Measurements from ENCODE around the gene CLK4.

Gene CLK4

DNA sequence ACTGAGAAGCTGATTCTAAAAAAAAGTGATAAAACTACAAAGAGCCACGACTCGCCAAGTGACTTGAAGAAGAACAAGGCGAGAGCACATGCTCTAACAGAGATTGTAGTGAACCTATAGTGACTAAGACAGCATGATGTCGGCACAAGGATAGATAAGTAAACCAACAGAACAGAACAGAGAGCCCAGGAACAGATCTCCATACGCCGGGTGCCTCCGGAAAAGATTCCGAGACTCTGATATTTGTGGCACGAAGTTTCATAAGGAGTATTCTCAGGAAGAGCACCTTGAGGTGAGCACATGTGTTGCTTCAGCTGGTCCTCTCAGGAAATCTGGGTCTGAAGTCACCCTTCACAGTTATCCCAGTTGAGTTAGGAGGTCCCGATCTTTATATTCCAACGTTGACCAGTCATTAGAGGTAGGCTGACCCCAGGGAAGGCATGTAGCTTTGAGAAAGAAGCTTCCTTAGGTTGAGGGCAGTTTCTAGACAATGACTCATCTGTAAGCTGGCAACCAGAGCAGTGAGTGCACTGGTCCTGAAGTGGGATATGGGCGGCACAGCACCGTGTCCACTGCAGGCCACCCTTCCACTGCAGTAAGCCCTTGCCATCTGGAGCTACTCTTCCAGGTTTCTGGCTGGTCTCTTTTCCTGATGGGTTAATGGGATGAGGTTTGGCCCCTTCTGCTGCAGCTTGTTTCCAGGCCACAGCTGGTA, 13.6 kb upstream of the CLK4 start:
- DNase-seq (ENCODE audit: insufficient read length, low spot score) (no peak), FAIRE-seq (no peak)
- TF ChIP-seq, protein P1, sequence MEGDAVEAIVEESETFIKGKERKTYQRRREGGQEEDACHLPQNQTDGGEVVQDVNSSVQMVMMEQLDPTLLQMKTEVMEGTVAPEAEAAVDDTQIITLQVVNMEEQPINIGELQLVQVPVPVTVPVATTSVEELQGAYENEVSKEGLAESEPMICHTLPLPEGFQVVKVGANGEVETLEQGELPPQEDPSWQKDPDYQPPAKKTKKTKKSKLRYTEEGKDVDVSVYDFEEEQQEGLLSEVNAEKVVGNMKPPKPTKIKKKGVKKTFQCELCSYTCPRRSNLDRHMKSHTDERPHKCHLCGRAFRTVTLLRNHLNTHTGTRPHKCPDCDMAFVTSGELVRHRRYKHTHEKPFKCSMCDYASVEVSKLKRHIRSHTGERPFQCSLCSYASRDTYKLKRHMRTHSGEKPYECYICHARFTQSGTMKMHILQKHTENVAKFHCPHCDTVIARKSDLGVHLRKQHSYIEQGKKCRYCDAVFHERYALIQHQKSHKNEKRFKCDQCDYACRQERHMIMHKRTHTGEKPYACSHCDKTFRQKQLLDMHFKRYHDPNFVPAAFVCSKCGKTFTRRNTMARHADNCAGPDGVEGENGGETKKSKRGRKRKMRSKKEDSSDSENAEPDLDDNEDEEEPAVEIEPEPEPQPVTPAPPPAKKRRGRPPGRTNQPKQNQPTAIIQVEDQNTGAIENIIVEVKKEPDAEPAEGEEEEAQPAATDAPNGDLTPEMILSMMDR (IDR thresholded peaks at IDR 0.05; ENCODE audit: insufficient read depth, missing control alignments), result no peak

DNA sequence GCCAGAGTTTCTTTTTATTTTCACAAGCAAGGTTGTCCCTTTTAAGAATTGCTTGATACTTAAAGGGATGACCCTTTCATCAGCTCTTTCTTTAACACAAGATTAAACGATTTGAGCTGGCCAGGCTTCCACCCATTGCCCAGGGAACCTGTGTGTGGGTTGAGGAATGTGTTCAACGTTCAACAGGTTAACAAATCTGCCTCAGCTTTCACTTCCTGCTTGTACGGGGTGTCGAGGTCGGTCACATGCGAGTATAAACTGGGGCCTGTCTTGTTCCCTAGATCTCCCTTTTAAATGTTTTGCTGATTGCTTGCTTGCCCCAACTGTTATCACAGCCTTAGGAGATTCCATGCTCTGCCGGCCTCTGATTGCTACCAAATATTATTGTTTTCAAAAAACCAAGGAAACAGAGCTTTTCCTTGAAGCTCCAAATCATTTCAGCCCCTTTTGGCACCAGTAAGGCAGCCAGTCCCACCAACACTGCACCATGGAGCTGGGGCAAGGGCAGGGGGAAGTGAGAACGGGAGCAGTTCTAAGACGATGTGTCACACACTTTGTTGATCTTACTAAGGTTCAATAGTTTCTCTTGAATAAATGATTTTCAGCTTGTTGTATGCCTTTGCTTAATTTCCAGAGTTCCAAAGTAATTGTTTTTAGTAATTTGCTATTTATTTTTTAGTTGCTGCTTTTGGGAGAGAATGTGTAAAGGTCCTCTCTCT, 10.7 kb upstream of the CLK4 start:
- no peak for DNase-seq (ENCODE audit: insufficient read length, low spot score)
- TF ChIP-seq, protein P1 (IDR thresholded peaks at IDR 0.05; ENCODE audit: insufficient read depth, missing control alignments), result no peak

DNA sequence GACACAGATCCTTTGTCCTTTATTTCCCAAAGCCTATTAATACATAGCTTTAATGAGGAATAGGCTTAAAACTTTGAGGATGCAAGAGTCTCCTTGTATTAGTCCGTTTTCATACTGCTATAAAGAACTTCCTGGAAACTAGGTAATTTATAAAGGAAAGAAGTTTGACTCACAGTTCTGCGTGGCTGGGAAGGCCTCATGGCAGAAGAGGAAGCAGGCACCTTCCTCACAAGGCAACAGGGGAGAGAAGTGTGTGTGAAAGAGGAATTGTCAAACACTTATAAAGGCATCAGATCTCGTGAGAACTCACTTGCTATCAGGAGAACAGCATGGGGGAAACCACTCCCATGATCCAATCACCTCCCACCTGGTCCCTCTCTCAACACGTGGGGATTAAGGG, 5.4 kb upstream of the CLK4 start:
- TF ChIP-seq, protein P1 (IDR thresholded peaks at IDR 0.05; ENCODE audit: insufficient read depth, missing control alignments), result no peak
- no peak for DNase-seq (ENCODE audit: insufficient read length, low spot score)
- FAIRE-seq, result no peak

More for the DNA sequence above, 10.7 kb upstream of the CLK4 start:
- no peak for FAIRE-seq

DNA sequence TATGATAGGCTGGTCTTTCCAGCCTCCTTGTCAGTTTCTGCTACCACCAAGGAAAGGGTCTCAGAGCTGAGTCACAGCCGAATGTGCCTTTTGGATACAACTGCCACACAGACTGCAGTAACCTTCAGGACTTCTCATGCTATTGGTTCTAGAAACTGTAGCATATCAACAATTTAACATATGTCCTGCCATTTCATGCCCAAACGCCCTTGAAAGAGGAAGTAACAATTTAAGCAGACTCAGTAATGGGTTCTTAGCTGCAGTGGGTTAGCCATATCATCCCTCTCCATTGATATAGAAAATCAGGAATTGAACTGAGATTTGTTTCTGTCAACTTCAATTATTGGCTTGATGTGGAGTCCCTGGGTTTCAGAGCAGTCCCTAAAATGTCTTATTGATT, 4.1 kb upstream of the CLK4 start:
- DNase-seq (ENCODE audit: insufficient read length, low spot score) (no peak), FAIRE-seq (no peak)
- TF ChIP-seq, protein P1 (IDR thresholded peaks at IDR 0.05; ENCODE audit: insufficient read depth, missing control alignments), result no peak

DNA sequence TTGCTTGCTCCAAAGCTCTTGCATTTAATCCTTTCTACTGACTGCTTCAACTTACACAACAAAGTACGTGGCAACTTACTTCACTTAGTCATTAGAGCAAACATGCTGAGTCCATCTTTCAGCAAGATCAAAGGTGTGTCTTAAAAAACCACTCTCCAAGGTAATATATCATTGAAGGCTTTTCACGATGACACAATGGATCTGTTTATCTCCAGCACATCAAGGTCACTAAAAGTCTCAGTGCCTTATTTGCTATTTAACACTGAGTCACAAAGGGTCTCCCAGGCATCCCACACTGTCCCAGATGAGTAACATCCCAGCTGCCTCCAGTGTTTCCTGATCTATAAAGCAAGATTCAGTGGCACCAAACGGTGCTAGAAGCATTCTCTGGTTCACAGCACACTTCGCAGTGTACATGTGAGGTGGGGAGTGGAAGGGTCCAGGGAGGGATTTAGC, 3.7 kb upstream of the CLK4 start:
- no peak for FAIRE-seq
- TF ChIP-seq, protein P1 (IDR thresholded peaks at IDR 0.05; ENCODE audit: insufficient read depth, missing control alignments), result no peak

DNA sequence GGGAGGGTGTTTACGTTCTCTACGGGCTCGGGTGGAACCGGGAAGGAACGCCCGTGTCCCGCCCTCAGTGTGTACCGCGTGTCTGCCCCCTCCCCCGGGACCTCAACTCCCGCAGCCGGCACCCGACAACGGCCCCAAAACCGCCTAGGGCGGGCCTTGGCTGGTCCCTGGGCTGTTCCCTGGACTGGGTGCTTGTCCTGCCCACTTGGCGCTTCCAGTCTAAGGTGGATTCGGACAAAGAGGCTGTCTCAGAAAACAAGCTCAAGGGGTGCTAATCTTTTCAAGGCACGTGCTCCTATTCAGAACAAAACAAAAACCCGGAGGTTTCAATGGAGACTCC, 379 bp upstream of the CLK4 start:
- FAIRE-seq, result no peak
- TF ChIP-seq, protein P1 (IDR thresholded peaks at IDR 0.05; ENCODE audit: insufficient read depth, missing control alignments), result no peak
- DNase-seq (ENCODE audit: insufficient read length, low spot score), result no peak

More for the DNA sequence above, 3.7 kb upstream of the CLK4 start:
- no peak for DNase-seq (ENCODE audit: insufficient read length, low spot score)

Data from D721Med (cell line).